ENCODE measurements around the gene EHD1.

DNA sequence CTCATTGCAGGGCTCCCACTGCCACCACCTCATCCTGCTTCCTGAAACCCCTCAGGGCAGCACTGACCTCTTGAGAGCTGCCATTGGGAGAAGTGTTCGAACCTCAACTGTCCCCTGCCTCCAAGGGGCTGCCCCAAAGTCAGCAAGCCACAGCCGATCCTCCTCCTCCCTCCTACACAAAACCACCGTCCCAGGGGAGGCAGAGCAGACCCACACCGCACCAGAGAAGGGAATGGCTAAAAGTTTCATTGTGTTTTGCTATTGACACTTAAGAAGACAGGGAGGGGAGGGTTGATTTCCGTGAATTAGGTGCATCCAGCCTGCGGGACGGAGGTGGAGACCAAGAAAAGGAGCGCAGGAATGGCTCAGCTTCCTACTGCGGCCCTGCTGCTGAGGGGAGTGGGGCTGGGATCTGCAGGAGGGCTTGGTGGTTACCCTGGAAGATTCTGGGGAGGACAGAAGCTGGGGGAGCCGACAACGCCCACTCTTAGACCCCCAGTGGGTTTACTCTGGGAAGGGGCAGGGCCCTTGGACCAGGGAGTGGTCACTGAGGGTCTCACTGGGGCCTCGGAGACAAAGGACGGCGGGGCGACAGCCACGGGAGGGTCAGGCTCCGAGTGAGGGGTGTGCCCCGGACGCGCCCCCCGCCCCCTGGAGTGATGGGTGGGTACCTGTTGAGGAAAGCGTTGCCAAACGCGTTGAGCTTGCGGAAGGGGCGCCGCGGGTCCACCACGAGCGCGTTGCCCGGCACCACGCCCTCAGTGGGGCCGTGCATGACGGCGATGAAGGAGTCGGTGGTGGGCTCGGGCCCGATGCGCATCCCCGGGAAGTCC, 815 bp downstream of the EHD1 start:
- TF ChIP-seq, protein P1, sequence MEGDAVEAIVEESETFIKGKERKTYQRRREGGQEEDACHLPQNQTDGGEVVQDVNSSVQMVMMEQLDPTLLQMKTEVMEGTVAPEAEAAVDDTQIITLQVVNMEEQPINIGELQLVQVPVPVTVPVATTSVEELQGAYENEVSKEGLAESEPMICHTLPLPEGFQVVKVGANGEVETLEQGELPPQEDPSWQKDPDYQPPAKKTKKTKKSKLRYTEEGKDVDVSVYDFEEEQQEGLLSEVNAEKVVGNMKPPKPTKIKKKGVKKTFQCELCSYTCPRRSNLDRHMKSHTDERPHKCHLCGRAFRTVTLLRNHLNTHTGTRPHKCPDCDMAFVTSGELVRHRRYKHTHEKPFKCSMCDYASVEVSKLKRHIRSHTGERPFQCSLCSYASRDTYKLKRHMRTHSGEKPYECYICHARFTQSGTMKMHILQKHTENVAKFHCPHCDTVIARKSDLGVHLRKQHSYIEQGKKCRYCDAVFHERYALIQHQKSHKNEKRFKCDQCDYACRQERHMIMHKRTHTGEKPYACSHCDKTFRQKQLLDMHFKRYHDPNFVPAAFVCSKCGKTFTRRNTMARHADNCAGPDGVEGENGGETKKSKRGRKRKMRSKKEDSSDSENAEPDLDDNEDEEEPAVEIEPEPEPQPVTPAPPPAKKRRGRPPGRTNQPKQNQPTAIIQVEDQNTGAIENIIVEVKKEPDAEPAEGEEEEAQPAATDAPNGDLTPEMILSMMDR (IDR thresholded peaks at IDR 0.05) = no peak
- TF ChIP-seq EZH2 (IDR thresholded peaks at IDR 0.05) = no peak
- TF ChIP-seq EZH2phosphoT487 (IDR thresholded peaks at IDR 0.05) = no peak

All from neural progenitor cell (in vitro differentiated cells).